SK-N-SH (cell line): Measurements from ENCODE around the gene CRHBP.

Source experiments
- GABPA ChIP-seq: IDR thresholded peaks from 2 replicates; pipeline ENCODE4 v1.4.0; 2012; ENCODE audit warnings: low read depth, mild to moderate bottlenecking
- RFX5 ChIP-seq: IDR thresholded peaks from 2 replicates; pipeline ENCODE4 v1.6.1; 2012; ENCODE audit warnings: mild to moderate bottlenecking, improper control_type of control experiment, low read length
- SMC3 ChIP-seq: IDR thresholded peaks from 2 replicates; pipeline ENCODE4 v1.6.1; 2012; ENCODE audit warnings: low read depth, low read length, improper control_type of control experiment
- TAF1 ChIP-seq: IDR thresholded peaks from 2 replicates; pipeline ENCODE4 v1.6.1; 2012; ENCODE audit warnings: low read depth, mild to moderate bottlenecking, low read length, moderate library complexity, borderline replicate concordance
- TEAD4 ChIP-seq: IDR thresholded peaks from 2 replicates; pipeline ENCODE4 v1.4.0; 2012; ENCODE audit warnings: mild to moderate bottlenecking, borderline replicate concordance; ENCODE audit not compliant: insufficient read depth
- YY1 ChIP-seq: IDR thresholded peaks from 2 replicates; pipeline ENCODE4 v1.4.0; 2012; ENCODE audit warnings: low read depth, mild to moderate bottlenecking
- TF ChIP-seq, protein P1 (sequence below): fragments of 200-600 bp; sonication (generic); IDR thresholded peaks from 2 replicates; pipeline ENCODE4 v1.6.1; 2017; ENCODE audit warnings: antibody characterized with exemption, mild to moderate bottlenecking, moderate library complexity
- TF ChIP-seq, protein P2 (sequence below): IDR thresholded peaks from 2 replicates; pipeline ENCODE4 v1.4.0; 2012; ENCODE audit warnings: low read depth, borderline replicate concordance
- TF ChIP-seq, protein P3 (sequence below): IDR thresholded peaks from 2 replicates; pipeline ENCODE4 v1.6.1; 2012; ENCODE audit warnings: mild to moderate bottlenecking, low read depth, low read length, moderate library complexity

DNA sequence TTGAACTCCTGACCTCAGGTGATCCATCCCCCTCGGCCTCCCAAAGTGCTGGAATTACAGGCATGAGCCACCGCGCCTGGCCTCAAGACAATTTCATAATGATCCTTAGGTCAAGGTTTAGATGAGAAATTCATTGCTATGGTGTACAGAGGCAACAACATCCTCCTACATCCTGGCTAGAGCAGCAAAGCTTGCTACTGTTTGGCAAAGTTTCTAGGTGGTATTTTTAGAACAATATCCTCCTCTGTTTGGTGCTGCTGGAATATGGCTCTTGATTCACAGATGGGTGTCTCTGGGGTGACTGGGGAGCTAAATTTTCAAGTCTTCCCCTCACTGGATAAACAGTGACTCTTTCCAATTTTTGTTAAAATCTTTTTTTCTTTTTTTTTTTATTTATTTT lies 30.6 kb downstream of the CRHBP start:
- TF ChIP-seq TAF1 (no peak), SMC3 (no peak), TEAD4 (no peak), YY1 (no peak), GABPA (no peak), RFX5 (no peak)
- TF ChIP-seq, protein P1, sequence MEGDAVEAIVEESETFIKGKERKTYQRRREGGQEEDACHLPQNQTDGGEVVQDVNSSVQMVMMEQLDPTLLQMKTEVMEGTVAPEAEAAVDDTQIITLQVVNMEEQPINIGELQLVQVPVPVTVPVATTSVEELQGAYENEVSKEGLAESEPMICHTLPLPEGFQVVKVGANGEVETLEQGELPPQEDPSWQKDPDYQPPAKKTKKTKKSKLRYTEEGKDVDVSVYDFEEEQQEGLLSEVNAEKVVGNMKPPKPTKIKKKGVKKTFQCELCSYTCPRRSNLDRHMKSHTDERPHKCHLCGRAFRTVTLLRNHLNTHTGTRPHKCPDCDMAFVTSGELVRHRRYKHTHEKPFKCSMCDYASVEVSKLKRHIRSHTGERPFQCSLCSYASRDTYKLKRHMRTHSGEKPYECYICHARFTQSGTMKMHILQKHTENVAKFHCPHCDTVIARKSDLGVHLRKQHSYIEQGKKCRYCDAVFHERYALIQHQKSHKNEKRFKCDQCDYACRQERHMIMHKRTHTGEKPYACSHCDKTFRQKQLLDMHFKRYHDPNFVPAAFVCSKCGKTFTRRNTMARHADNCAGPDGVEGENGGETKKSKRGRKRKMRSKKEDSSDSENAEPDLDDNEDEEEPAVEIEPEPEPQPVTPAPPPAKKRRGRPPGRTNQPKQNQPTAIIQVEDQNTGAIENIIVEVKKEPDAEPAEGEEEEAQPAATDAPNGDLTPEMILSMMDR: no peak
- TF ChIP-seq, protein P2, sequence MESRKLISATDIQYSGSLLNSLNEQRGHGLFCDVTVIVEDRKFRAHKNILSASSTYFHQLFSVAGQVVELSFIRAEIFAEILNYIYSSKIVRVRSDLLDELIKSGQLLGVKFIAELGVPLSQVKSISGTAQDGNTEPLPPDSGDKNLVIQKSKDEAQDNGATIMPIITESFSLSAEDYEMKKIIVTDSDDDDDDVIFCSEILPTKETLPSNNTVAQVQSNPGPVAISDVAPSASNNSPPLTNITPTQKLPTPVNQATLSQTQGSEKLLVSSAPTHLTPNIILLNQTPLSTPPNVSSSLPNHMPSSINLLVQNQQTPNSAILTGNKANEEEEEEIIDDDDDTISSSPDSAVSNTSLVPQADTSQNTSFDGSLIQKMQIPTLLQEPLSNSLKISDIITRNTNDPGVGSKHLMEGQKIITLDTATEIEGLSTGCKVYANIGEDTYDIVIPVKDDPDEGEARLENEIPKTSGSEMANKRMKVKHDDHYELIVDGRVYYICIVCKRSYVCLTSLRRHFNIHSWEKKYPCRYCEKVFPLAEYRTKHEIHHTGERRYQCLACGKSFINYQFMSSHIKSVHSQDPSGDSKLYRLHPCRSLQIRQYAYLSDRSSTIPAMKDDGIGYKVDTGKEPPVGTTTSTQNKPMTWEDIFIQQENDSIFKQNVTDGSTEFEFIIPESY: no peak
- TF ChIP-seq, protein P3, sequence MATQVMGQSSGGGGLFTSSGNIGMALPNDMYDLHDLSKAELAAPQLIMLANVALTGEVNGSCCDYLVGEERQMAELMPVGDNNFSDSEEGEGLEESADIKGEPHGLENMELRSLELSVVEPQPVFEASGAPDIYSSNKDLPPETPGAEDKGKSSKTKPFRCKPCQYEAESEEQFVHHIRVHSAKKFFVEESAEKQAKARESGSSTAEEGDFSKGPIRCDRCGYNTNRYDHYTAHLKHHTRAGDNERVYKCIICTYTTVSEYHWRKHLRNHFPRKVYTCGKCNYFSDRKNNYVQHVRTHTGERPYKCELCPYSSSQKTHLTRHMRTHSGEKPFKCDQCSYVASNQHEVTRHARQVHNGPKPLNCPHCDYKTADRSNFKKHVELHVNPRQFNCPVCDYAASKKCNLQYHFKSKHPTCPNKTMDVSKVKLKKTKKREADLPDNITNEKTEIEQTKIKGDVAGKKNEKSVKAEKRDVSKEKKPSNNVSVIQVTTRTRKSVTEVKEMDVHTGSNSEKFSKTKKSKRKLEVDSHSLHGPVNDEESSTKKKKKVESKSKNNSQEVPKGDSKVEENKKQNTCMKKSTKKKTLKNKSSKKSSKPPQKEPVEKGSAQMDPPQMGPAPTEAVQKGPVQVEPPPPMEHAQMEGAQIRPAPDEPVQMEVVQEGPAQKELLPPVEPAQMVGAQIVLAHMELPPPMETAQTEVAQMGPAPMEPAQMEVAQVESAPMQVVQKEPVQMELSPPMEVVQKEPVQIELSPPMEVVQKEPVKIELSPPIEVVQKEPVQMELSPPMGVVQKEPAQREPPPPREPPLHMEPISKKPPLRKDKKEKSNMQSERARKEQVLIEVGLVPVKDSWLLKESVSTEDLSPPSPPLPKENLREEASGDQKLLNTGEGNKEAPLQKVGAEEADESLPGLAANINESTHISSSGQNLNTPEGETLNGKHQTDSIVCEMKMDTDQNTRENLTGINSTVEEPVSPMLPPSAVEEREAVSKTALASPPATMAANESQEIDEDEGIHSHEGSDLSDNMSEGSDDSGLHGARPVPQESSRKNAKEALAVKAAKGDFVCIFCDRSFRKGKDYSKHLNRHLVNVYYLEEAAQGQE: no peak
